HG03196 (cell line): ENCODE measurements around the gene CFAP91.

Experiments used
- ATAC-seq: cut with Tn5 transposase; IDR thresholded peaks from one replicate; pipeline ENCODE4 v1.9.1; 2021; ENCODE audit not compliant: unreplicated experiment

The CFAP91 gene

GRCh38 chr3:119738741-119739140, 35.9 kb downstream of the CFAP91 start:
- no peak for ATAC-seq

GRCh38 chr3:119741657-119742590, 39.1 kb downstream of the CFAP91 start:
- no peak for ATAC-seq

- ATAC-seq: no peak
Observed at GRCh38 chr3:119743921-119744320, 41.1 kb downstream of the CFAP91 start.

- ATAC-seq: no peak
Observed at GRCh38 chr3:119745942-119746341, 43.1 kb downstream of the CFAP91 start.

GRCh38 chr3:119746423-119746822, 43.6 kb downstream of the CFAP91 start:
- no peak for ATAC-seq

GRCh38 chr3:119747357-119747756, 44.5 kb downstream of the CFAP91 start:
- no peak for ATAC-seq

GRCh38 chr3:119748991-119749390, 46.2 kb downstream of the CFAP91 start:
- no peak for ATAC-seq

- no peak for ATAC-seq
Observed at GRCh38 chr3:119751423-119751822, 48.6 kb downstream of the CFAP91 start.
